Endothelial cell of umbilical vein (primary cell): ENCODE data around the gene LRP3. TPM values are rescaled to one million over a fixed set of nuclear protein-coding genes. Genes with fewer than 3 reads are reported as not detected.

Experiments used
- BruUV-seq: library from RNA; stranded (reverse); fragments of 400-500 nt; replicated peaks from 2 replicates; lab custom pipeline; 2021; lab: Mats Ljungman, UMichigan
- CTCF ChIA-PET: fragments of 300-600, 350-600 bp; sonication (Branson Sonifier 250); formaldehyde crosslinking; loops from one replicate; lab custom pipeline; 2021; ENCODE audit warnings: antibody characterized with exemption, inconsistent platforms; lab: Charles Lee
- POLR2A ChIA-PET: fragments of 300-600, 350-600 bp; sonication (Branson Sonifier 250); formaldehyde crosslinking; loops from one replicate; lab custom pipeline; 2021; ENCODE audit warnings: antibody characterized with exemption, inconsistent platforms; lab: Charles Lee
- DNase-seq: peaks from one replicate; pipeline ENCODE4 v3.0.0-alpha.2; 2011; ENCODE audit warnings: low read depth, low spot score
- FAIRE-seq: peaks from 2 replicates; lab custom pipeline; 2011; peaks lifted over from hg19 to GRCh38; lab: Jason Lieb, UNC
- H2AFZ ChIP-seq: 2 replicates; pipeline ENCODE4 v1.6.0; 2012; ENCODE audit warnings: low read depth, low read length, control low read depth, inconsistent platforms
- H3K27ac ChIP-seq: 2 replicates; pipeline ENCODE4 v1.5.1; 2011; ENCODE audit warnings: low read depth, mild to moderate bottlenecking, control low read depth, low read length, moderate library complexity; ENCODE audit not compliant: insufficient read depth
- H3K27me3 ChIP-seq, 2 experiments: 2 replicates each; pipeline versions ENCODE4 v1.6.0 to v1.6.1; 2011; ENCODE audit warnings: low read length in 2 of 2, mixed read lengths in 1 of 2; ENCODE audit not compliant: control insufficient read depth in 2 of 2, insufficient read depth in 2 of 2
- H3K36me3 ChIP-seq, 2 experiments: 2 replicates in 1 of 2; 3 replicates in 1 of 2; pipeline ENCODE4 v1.5.1; 2011; ENCODE audit warnings: low read length in 2 of 2, mild to moderate bottlenecking in 1 of 2, moderate library complexity in 1 of 2; ENCODE audit not compliant: control insufficient read depth in 2 of 2, insufficient read depth in 2 of 2; ENCODE audit errors: extremely low read depth in 1 of 2
- H3K4me1 ChIP-seq: 3 replicates; pipeline ENCODE4 v1.5.1; 2011; ENCODE audit warnings: mild to moderate bottlenecking, low read length; ENCODE audit not compliant: control insufficient read depth, insufficient read depth; ENCODE audit errors: extremely low read depth
- H3K4me2 ChIP-seq: 2 replicates; pipeline ENCODE4 v1.6.1; 2011; ENCODE audit warnings: low read length, control low read depth, mixed read lengths; ENCODE audit not compliant: insufficient read depth
- H3K4me3 ChIP-seq, 3 experiments: fragments of 200-600 bp in 1 of 3; sonication (generic), shearing (Covaris generic) in 1 of 3; replicated peaks in 1 of 3; 2 replicates each; pipeline ENCODE4 v1.5.1; 2011 to 2016; ENCODE audit warnings: control low read depth in 3 of 3, low read length in 3 of 3, mild to moderate bottlenecking in 2 of 3, inconsistent platforms in 1 of 3, low read depth in 1 of 3, moderate library complexity in 1 of 3; ENCODE audit not compliant: insufficient read depth in 1 of 3
- H3K79me2 ChIP-seq: 2 replicates; pipeline ENCODE4 v1.6.0; 2012; ENCODE audit warnings: low read length, inconsistent platforms; ENCODE audit not compliant: control insufficient read depth, insufficient read depth
- H3K9ac ChIP-seq: replicated peaks from 2 replicates; pipeline ENCODE3; 2011; ENCODE audit warnings: low read length, control low read depth; ENCODE audit not compliant: insufficient read depth; ENCODE audit errors: extremely low read depth
- H3K9me1 ChIP-seq: replicated peaks from 3 replicates; pipeline ENCODE4 v1.6.0; 2011; ENCODE audit warnings: mild to moderate bottlenecking, low read length; ENCODE audit not compliant: control insufficient read depth, insufficient read depth; ENCODE audit errors: extremely low read depth
- H3K9me3 ChIP-seq: replicated peaks from 2 replicates; pipeline ENCODE4 v1.5.1; 2012; ENCODE audit warnings: low read length, inconsistent platforms; ENCODE audit not compliant: control insufficient read depth, insufficient read depth
- H4K20me1 ChIP-seq: replicated peaks from 2 replicates; pipeline ENCODE3; 2011; ENCODE audit warnings: mild to moderate bottlenecking, low read length; ENCODE audit not compliant: control insufficient read depth, insufficient read depth; ENCODE audit errors: extremely low read depth
- EZH2 ChIP-seq: IDR thresholded peaks from 2 replicates; pipeline ENCODE4 v1.6.1; 2012; ENCODE audit warnings: borderline replicate concordance, low read depth, mild to moderate bottlenecking, moderate library complexity, low read length, inconsistent platforms; ENCODE audit not compliant: severe bottlenecking
- FOS ChIP-seq: IDR thresholded peaks from 2 replicates; pipeline ENCODE4 v1.6.1; 2011; ENCODE audit warnings: mild to moderate bottlenecking, low read length, moderate library complexity, borderline replicate concordance; ENCODE audit not compliant: insufficient read depth
- GATA2 ChIP-seq: IDR thresholded peaks from 2 replicates; pipeline ENCODE4 v1.7.0; 2011; ENCODE audit warnings: low read depth, mild to moderate bottlenecking, moderate library complexity, mixed read lengths, low read length; ENCODE audit not compliant: insufficient read length, insufficient read depth
- JUN ChIP-seq: IDR thresholded peaks from 2 replicates; pipeline ENCODE4 v1.6.1; 2011; ENCODE audit warnings: borderline replicate concordance, low read depth; ENCODE audit not compliant: insufficient read length, insufficient read depth
- MYC ChIP-seq: IDR thresholded peaks from one replicate; pipeline ENCODE4 v1.6.1; 2011; ENCODE audit warnings: mild to moderate bottlenecking, low read depth, low read length
- POLR2A ChIP-seq: IDR thresholded peaks from 2 replicates; pipeline ENCODE4 v1.6.1; 2012; ENCODE audit warnings: low read depth, mild to moderate bottlenecking, control low read depth, low read length
- POLR2AphosphoS5 ChIP-seq: IDR thresholded peaks from 2 replicates; pipeline ENCODE4 v1.6.1; 2012; ENCODE audit warnings: low read depth, mild to moderate bottlenecking, control low read depth, low read length, moderate library complexity; ENCODE audit not compliant: insufficient read depth
- dilution Hi-C: fragments of 300-500 bp; cut with MboI; formaldehyde crosslinking; loops from one replicate; pipeline ENCODE4 v1.15.0; 2019; ENCODE audit warnings: low sequenced_read_pairs; ENCODE audit not compliant: extremely low pct_ligation_motif_present
- intact Hi-C: fragments of 100-400 bp; cut with micrococcal nuclease; formaldehyde crosslinking; loops from one replicate; pipeline ENCODE4 v1.10.0; 2022
- polyA plus RNA-seq, 4 experiments: library from polyadenylated mRNA; depleted of rRNA in 3 of 4; stranded (reverse) in 3 of 4; unstranded in 1 of 4; fragments of >200 nt; gene quantifications; 2 replicates each; pipeline versions ENCODE4 v1.2.1 to v1.2.3, GENCODE V29; 2011 to 2012; ENCODE audit warnings: missing spikeins in 1 of 4
- total RNA-seq: library from RNA; stranded (reverse); gene quantifications from 2 replicates; pipeline ENCODE4 v1.2.3, GENCODE V29; 2021
- TF ChIP-seq, protein P1 (sequence below): IDR thresholded peaks from 2 replicates; pipeline ENCODE4 v1.6.1; 2011; ENCODE audit not compliant: insufficient read depth, insufficient read length
- TF ChIP-seq, protein P2 (sequence below), 2 donors: IDR thresholded peaks; 1 replicate in 1 of 2; 2 replicates in 1 of 2; pipeline ENCODE4 v1.5.1; 2011; ENCODE audit warnings: low read length in 2 of 2, mild to moderate bottlenecking in 2 of 2, moderate library complexity in 2 of 2, control low read depth in 1 of 2, inconsistent platforms in 1 of 2, low read depth in 1 of 2; ENCODE audit not compliant: insufficient read depth in 1 of 2; ENCODE audit errors: extremely low read depth in 1 of 2

Gene LRP3
- total and polyA plus RNA-seq, 2 donors (not counting 3 experiments of a cell fraction or from before 2014, with no cell fraction given): 14.3 to 19.4 TPM

DNA sequence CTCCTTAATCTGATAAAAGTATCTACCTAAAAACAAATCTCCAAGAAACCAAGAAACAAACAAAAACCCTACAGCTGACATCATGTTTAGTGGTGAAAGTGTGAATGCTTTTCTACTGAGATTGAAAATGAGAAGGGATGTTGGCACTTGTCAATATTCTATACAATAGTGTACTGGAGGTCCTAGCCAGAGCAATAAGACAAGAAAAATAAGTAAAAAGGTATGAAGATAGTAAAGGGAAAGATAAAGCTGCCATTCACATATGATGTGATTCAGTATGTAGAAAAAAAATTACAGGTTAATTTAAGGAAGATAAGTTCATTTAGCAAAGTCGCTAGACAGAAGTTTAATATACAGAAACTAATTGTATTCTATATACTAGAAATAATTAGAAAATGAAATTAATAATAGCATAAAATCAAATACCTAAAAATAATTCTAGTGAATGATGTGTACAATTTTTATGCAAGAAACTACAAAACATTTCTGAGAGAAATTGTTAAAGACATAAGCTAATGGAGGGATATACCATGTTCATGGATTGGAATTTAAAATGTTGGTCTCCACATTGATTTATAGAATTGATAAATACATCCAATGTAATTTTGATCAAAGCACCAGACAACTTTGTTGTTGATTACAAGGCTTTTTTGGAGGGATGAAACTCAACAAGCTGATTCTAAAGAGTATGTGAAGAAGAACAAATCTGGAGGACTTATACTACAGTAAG, 33.9 kb downstream of the LRP3 start:
- Histone ChIP-seq H3K27me3 (peaks cover 29 to 39% of the 10 kb centered on the region in 2 experiments), H2AFZ (no peak overlapping the region), H3K27ac (no peak overlapping the region), H3K9me1 (no peaks in the 10 kb centered on the region), H3K79me2 (no peaks in the 10 kb centered on the region), H3K4me2 (no peak overlapping the region), H3K9me3 (no peaks in the 10 kb centered on the region), H3K36me3 (no peaks in the 10 kb centered on the region), H3K9ac (no peak overlapping the region), H3K4me1 (no peaks in the 10 kb centered on the region), H3K4me3 (no peak overlapping the region), H4K20me1 (no peaks in the 10 kb centered on the region)
- FAIRE-seq (no peak), DNase-seq (no peak)
- dilution Hi-C loops (no loop called here), intact Hi-C loops (no loop called here)
- POLR2A ChIA-PET: no interaction called here
- no TSS peak for BruUV-seq
- CTCF ChIA-PET: interaction anchor here (1.1 kb wide), 1 partner anchor 84 kb away, joined by 3 read pairs; no protein-coding TSS in a partner anchor
- TF ChIP-seq POLR2AphosphoS5 (no peak), GATA2 (no peak), FOS (no peak), EZH2 (no peak), POLR2A (no peak), MYC (no peak), JUN (no peak)
- TF ChIP-seq, protein P1, sequence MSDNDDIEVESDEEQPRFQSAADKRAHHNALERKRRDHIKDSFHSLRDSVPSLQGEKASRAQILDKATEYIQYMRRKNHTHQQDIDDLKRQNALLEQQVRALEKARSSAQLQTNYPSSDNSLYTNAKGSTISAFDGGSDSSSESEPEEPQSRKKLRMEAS: no peak
- TF ChIP-seq, protein P2, sequence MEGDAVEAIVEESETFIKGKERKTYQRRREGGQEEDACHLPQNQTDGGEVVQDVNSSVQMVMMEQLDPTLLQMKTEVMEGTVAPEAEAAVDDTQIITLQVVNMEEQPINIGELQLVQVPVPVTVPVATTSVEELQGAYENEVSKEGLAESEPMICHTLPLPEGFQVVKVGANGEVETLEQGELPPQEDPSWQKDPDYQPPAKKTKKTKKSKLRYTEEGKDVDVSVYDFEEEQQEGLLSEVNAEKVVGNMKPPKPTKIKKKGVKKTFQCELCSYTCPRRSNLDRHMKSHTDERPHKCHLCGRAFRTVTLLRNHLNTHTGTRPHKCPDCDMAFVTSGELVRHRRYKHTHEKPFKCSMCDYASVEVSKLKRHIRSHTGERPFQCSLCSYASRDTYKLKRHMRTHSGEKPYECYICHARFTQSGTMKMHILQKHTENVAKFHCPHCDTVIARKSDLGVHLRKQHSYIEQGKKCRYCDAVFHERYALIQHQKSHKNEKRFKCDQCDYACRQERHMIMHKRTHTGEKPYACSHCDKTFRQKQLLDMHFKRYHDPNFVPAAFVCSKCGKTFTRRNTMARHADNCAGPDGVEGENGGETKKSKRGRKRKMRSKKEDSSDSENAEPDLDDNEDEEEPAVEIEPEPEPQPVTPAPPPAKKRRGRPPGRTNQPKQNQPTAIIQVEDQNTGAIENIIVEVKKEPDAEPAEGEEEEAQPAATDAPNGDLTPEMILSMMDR (IDR thresholded peaks at IDR 0.05; ENCODE audit: extremely low read depth in 1 of 2, insufficient read depth in 1 of 2, low read depth in 1 of 2, low read length in 2 of 2): no peak
